Loucy (cell line): ENCODE results near the gene MBNL1.

ENCODE experiments used
- H2AFZ ChIP-seq: fragments of 200-600 bp; sonication (generic); 2 replicates; pipeline ENCODE4 v1.6.0; 2016; ENCODE audit warnings: antibody characterized with exemption, mild to moderate bottlenecking, low read length, moderate library complexity
- H3F3A ChIP-seq: fragments of 200-600 bp; 2 replicates; pipeline ENCODE4 v1.6.0; 2016; ENCODE audit warnings: antibody characterized with exemption, low read depth, mild to moderate bottlenecking
- H3K27me3 ChIP-seq: fragments of 200-600 bp; sonication (generic); 2 replicates; pipeline ENCODE4 v1.6.1; 2014; ENCODE audit warnings: low read length, mild to moderate bottlenecking; ENCODE audit not compliant: insufficient read depth, poor library complexity, severe bottlenecking
- H3K36me3 ChIP-seq: fragments of 200-600 bp; sonication (generic); 2 replicates; pipeline ENCODE4 v1.6.1; 2016; ENCODE audit warnings: low read length; ENCODE audit not compliant: insufficient read depth
- H3K4me1 ChIP-seq: fragments of 200-600 bp; sonication (generic); 2 replicates; pipeline ENCODE4 v1.5.1; 2014; ENCODE audit warnings: low read length, mild to moderate bottlenecking; ENCODE audit not compliant: insufficient read depth, poor library complexity, severe bottlenecking
- H3K4me2 ChIP-seq: fragments of 200-600 bp; sonication (generic); 2 replicates; pipeline ENCODE4 v1.6.0; 2014; ENCODE audit warnings: antibody characterized with exemption, low read length, low read depth, mild to moderate bottlenecking; ENCODE audit not compliant: poor library complexity, severe bottlenecking
- H3K4me3 ChIP-seq: fragments of 200-600 bp; sonication (generic); 2 replicates; pipeline ENCODE4 v1.5.1; 2014; ENCODE audit warnings: low read length, mild to moderate bottlenecking, mixed read lengths; ENCODE audit not compliant: poor library complexity, severe bottlenecking
- H3K79me2 ChIP-seq: fragments of 200-600 bp; sonication (generic); 2 replicates; pipeline ENCODE4 v1.6.1; 2014; ENCODE audit warnings: low read length; ENCODE audit not compliant: insufficient read depth
- H3K9ac ChIP-seq: fragments of 200-600 bp; sonication (generic); 2 replicates; pipeline ENCODE4 v1.6.0; 2014; ENCODE audit warnings: mild to moderate bottlenecking, low read depth, low read length, moderate library complexity; ENCODE audit not compliant: poor library complexity, severe bottlenecking
- H3K9me2 ChIP-seq: fragments of 200-600 bp; sonication (generic); replicated peaks from 2 replicates; pipeline ENCODE4 v1.6.1; 2016; ENCODE audit warnings: low read depth, low read length, mixed read lengths
- H3K9me3 ChIP-seq: fragments of 200-600 bp; sonication (generic); 2 replicates; pipeline ENCODE4 v1.6.1; 2014; ENCODE audit warnings: mild to moderate bottlenecking, antibody characterized with exemption, low read length, low read depth; ENCODE audit not compliant: insufficient read depth
- H4K20me1 ChIP-seq: fragments of 200-600 bp; sonication (generic); 2 replicates; pipeline ENCODE4 v1.6.0; 2014; ENCODE audit warnings: antibody characterized with exemption, low read length, mild to moderate bottlenecking; ENCODE audit not compliant: insufficient read depth, poor library complexity, severe bottlenecking
- EZH2phosphoT487 ChIP-seq: fragments of 200-600 bp; IDR thresholded peaks from 2 replicates; pipeline ENCODE4 v1.6.1; 2018; ENCODE audit warnings: antibody characterized with exemption, mild to moderate bottlenecking, moderate library complexity, borderline replicate concordance
- TF ChIP-seq, protein P1 (sequence below): fragments of 200-600 bp; sonication (generic); conservative IDR thresholded peaks from 2 replicates; pipeline ENCODE4 v1.5.1; 2014; ENCODE audit warnings: mild to moderate bottlenecking, antibody characterized with exemption, low read length

The MBNL1 gene

DNA sequence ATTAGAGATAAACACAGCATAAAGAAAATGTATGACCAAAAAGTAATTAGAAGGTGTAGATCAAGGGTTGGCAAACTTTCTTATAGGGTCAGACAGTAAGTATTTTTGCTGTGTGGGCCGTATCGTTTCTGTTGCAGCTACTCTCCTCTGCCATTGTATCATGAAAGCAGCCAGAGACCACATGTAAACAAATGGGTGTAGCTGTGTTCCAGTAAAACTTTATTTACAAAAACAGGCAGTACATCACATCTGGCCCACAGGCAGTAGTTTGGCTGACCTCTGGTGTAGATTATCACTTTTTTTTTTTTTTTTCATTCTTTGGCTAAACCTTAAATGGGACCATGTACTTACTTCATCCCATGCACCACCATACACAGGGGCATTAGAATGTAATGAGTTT lies 190.8 kb downstream of the MBNL1 start:
- Histone ChIP-seq H3K4me1 (peaks cover 10% of the 10 kb centered on the region), H3K4me2 (no peak overlapping the region), H3K4me3 (no peak overlapping the region), H3K79me2 (no peaks in the 10 kb centered on the region), H4K20me1 (peaks cover 7% of the 10 kb centered on the region), H3K36me3 (peaks cover 77% of the 10 kb centered on the region), H3K27me3 (no peaks in the 10 kb centered on the region), H3F3A (no peaks in the 10 kb centered on the region), H2AFZ (no peak overlapping the region), H3K9me3 (no peaks in the 10 kb centered on the region), H3K9ac (no peak overlapping the region), H3K9me2 (no peaks in the 10 kb centered on the region)
- TF ChIP-seq EZH2phosphoT487, result no peak
- TF ChIP-seq, protein P1, sequence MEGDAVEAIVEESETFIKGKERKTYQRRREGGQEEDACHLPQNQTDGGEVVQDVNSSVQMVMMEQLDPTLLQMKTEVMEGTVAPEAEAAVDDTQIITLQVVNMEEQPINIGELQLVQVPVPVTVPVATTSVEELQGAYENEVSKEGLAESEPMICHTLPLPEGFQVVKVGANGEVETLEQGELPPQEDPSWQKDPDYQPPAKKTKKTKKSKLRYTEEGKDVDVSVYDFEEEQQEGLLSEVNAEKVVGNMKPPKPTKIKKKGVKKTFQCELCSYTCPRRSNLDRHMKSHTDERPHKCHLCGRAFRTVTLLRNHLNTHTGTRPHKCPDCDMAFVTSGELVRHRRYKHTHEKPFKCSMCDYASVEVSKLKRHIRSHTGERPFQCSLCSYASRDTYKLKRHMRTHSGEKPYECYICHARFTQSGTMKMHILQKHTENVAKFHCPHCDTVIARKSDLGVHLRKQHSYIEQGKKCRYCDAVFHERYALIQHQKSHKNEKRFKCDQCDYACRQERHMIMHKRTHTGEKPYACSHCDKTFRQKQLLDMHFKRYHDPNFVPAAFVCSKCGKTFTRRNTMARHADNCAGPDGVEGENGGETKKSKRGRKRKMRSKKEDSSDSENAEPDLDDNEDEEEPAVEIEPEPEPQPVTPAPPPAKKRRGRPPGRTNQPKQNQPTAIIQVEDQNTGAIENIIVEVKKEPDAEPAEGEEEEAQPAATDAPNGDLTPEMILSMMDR, result no peak

DNA sequence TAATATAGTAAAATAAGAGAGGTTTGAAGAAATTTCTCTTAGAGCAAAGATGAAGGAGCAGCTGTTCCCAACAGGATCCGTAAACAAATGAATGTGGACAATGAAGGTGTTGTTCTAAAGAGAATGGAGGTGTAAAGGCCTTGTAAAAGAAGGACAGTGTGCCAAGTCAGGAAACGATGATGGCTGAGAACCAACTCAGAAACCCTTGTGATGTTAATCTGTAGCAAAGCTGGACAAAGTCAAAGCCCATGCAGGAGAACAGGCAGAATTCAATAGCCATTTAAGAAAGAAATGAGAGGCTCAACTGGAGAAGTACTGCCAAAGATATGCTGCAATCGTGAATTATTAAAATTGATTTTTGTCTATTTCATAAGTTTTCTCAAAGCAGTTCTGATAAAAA lies 192.2 kb downstream of the MBNL1 start:
- peaks cover 7% of the 10 kb centered on the region for H4K20me1 ChIP-seq
- no peaks in the 10 kb centered on the region for H3K27me3 ChIP-seq
- TF ChIP-seq EZH2phosphoT487, result no peak
- TF ChIP-seq, protein P1, result no peak
- no peaks in the 10 kb centered on the region; the same call in 1 of the 2 replicates for H3F3A ChIP-seq
- H3K9me2 ChIP-seq, result no peaks in the 10 kb centered on the region
- peaks cover 80% of the 10 kb centered on the region for H3K36me3 ChIP-seq
- no peaks in the 10 kb centered on the region for H3K79me2 ChIP-seq
- H3K4me2 ChIP-seq, result no peak overlapping the region
- no peak overlapping the region for H2AFZ ChIP-seq
- no peak overlapping the region for H3K9ac ChIP-seq
- H3K4me3 ChIP-seq, result no peak overlapping the region
- no peaks in the 10 kb centered on the region for H3K9me3 ChIP-seq
- peaks cover 10% of the 10 kb centered on the region for H3K4me1 ChIP-seq

DNA sequence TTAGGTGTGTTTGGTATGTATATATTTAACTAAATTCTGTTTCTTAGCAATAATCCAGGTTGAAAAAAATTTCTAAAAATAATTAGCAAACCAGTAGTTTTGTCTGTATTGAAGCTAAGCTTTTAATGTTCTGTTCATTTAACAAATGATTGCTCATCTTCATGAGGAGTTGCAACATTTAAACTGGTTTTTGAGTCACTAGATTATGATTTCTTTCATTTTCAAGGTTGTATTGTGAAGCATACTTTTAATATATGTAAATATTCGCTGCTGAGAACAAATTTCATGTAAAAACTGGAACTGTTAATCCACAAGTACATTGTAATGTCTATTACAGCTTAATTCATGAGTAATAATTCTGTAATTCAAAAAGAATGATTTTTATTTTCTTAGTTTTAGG lies 192.7 kb downstream of the MBNL1 start:
- H3K9ac ChIP-seq, result no peak overlapping the region
- no peaks in the 10 kb centered on the region for H3K79me2 ChIP-seq
- H3K9me3 ChIP-seq, result no peaks in the 10 kb centered on the region
- H3K27me3 ChIP-seq, result no peaks in the 10 kb centered on the region
- no peaks in the 10 kb centered on the region for H3K9me2 ChIP-seq
- peaks cover 74% of the 10 kb centered on the region for H3K36me3 ChIP-seq
- H3K4me1 ChIP-seq, result peaks cover 10% of the 10 kb centered on the region
- TF ChIP-seq, protein P1, result no peak
- TF ChIP-seq EZH2phosphoT487, result no peak
- H3K4me3 ChIP-seq, result no peak overlapping the region
- peaks cover 7% of the 10 kb centered on the region for H4K20me1 ChIP-seq
- H3F3A ChIP-seq, result peaks cover 4% of the 10 kb centered on the region; the same call in 1 of the 2 replicates
- no peak overlapping the region for H2AFZ ChIP-seq
- no peak overlapping the region for H3K4me2 ChIP-seq
